SK-N-SH treated with all-trans-retinoic acid at 6 μM for 48 hours (cell line): ENCODE measurements around the gene ANKRD65.

Experiments
- ATAC-seq: fragments of 200-7000 bp; cut with Tn5 transposase; 3 replicates; pipeline ENCODE4 v1.9.1; 2020; ENCODE audit warnings: mild to moderate bottlenecking, moderate library complexity
- ARNTL ChIP-seq: fragments of 450-650 bp; formaldehyde crosslinking; IDR thresholded peaks from 2 replicates; pipeline ENCODE4 v1.5.0; 2020; ENCODE audit warnings: low read depth, mild to moderate bottlenecking, moderate library complexity, borderline replicate concordance
- BACH2 ChIP-seq: fragments of 250-450 bp; sonication (Bioruptor Pico); IDR thresholded peaks from 2 replicates; pipeline ENCODE4 v1.9.0; 2021; ENCODE audit warnings: mild to moderate bottlenecking, borderline replicate concordance
- CSDC2 ChIP-seq: fragments of 250-450 bp; sonication (Bioruptor Pico); IDR thresholded peaks from 2 replicates; pipeline ENCODE4 v1.5.0; 2020; ENCODE audit warnings: mild to moderate bottlenecking, moderate library complexity
- CSRNP3 ChIP-seq: fragments of 250-450 bp; sonication (Bioruptor Pico); IDR thresholded peaks from 2 replicates; pipeline ENCODE4 v1.5.1; 2021; ENCODE audit warnings: mild to moderate bottlenecking, moderate library complexity
- ESRRG ChIP-seq: fragments of 250-450 bp; sonication (Bioruptor Pico); IDR thresholded peaks from 2 replicates; pipeline ENCODE4 v1.6.1; 2021; ENCODE audit warnings: mild to moderate bottlenecking
- GLIS3 ChIP-seq: fragments of 250-450 bp; sonication (Bioruptor Pico); IDR thresholded peaks from 2 replicates; pipeline ENCODE4 v1.5.0; 2020; ENCODE audit warnings: mild to moderate bottlenecking, moderate library complexity
- ISL1 ChIP-seq: fragments of 250-450 bp; sonication (Bioruptor Pico); IDR thresholded peaks from 2 replicates; pipeline ENCODE4 v2.1.2; 2022; ENCODE audit warnings: mild to moderate bottlenecking, moderate library complexity
- OSR1 ChIP-seq: fragments of 250-450 bp; sonication (Bioruptor Pico); IDR thresholded peaks from 2 replicates; pipeline ENCODE4 v1.8.0; 2022; ENCODE audit warnings: moderate library complexity, mild to moderate bottlenecking, inconsistent platforms
- PPARA ChIP-seq: fragments of 250-450 bp; sonication (Bioruptor Pico); IDR thresholded peaks from 2 replicates; pipeline ENCODE4 v1.5.0; 2020; ENCODE audit warnings: mild to moderate bottlenecking, borderline replicate concordance
- RARB ChIP-seq: fragments of 250-450 bp; sonication (Bioruptor Pico); IDR thresholded peaks from 2 replicates; pipeline ENCODE4 v1.8.0; 2021; ENCODE audit warnings: mild to moderate bottlenecking, moderate library complexity
- SNAI2 ChIP-seq: fragments of 250-450 bp; sonication (Bioruptor Pico); IDR thresholded peaks from 2 replicates; pipeline ENCODE4 v1.5.0; 2020; ENCODE audit warnings: mild to moderate bottlenecking, moderate library complexity
- TCF4 ChIP-seq: fragments of 250-450 bp; sonication (Bioruptor Pico); IDR thresholded peaks from 2 replicates; pipeline ENCODE4 v1.8.0; 2021; ENCODE audit warnings: mild to moderate bottlenecking, moderate library complexity, borderline replicate concordance
- TOX ChIP-seq: fragments of 250-450 bp; sonication (Bioruptor Pico); IDR thresholded peaks from 2 replicates; pipeline ENCODE4 v1.8.0; 2021; ENCODE audit warnings: mild to moderate bottlenecking, moderate library complexity, borderline replicate concordance
- TSHZ2 ChIP-seq: fragments of 250-450 bp; sonication (Bioruptor Pico); IDR thresholded peaks from 2 replicates; pipeline ENCODE4 v1.5.0; 2020; ENCODE audit warnings: mild to moderate bottlenecking, moderate library complexity
- ZC3H10 ChIP-seq: fragments of 250-450 bp; sonication (Bioruptor Pico); IDR thresholded peaks from 2 replicates; pipeline ENCODE4 v1.5.1; 2021; ENCODE audit warnings: mild to moderate bottlenecking, moderate library complexity
- ZFP3 ChIP-seq: fragments of 250-450 bp; sonication (Bioruptor Pico); IDR thresholded peaks from 2 replicates; pipeline ENCODE4 v1.5.0; 2020; ENCODE audit warnings: mild to moderate bottlenecking, moderate library complexity
- ZFP30 ChIP-seq: fragments of 450-650 bp; formaldehyde crosslinking; IDR thresholded peaks from 2 replicates; pipeline ENCODE4 v1.5.0; 2022; ENCODE audit warnings: mild to moderate bottlenecking, moderate library complexity
- ZNF565 ChIP-seq: fragments of 450-650 bp; formaldehyde crosslinking; conservative IDR thresholded peaks from 2 replicates; pipeline ENCODE4 v1.5.0; 2020; ENCODE audit warnings: low read depth, mild to moderate bottlenecking, moderate library complexity
- ZNF70 ChIP-seq: fragments of 450-650 bp; formaldehyde crosslinking; IDR thresholded peaks from 2 replicates; pipeline ENCODE4 v1.5.0; 2020; ENCODE audit warnings: mild to moderate bottlenecking, moderate library complexity
- TF ChIP-seq, protein P1 (sequence below): fragments of 250-450 bp; sonication (Bioruptor Pico); IDR thresholded peaks from 2 replicates; pipeline ENCODE4 v1.8.0; 2020; ENCODE audit warnings: mild to moderate bottlenecking, moderate library complexity, borderline replicate concordance
- TF ChIP-seq, protein P2 (sequence below): fragments of 250-450 bp; sonication (Bioruptor Pico); IDR thresholded peaks from 2 replicates; pipeline ENCODE4 v1.8.0; 2021; ENCODE audit warnings: low read depth, mild to moderate bottlenecking, moderate library complexity, borderline replicate concordance

Gene ANKRD65

DNA sequence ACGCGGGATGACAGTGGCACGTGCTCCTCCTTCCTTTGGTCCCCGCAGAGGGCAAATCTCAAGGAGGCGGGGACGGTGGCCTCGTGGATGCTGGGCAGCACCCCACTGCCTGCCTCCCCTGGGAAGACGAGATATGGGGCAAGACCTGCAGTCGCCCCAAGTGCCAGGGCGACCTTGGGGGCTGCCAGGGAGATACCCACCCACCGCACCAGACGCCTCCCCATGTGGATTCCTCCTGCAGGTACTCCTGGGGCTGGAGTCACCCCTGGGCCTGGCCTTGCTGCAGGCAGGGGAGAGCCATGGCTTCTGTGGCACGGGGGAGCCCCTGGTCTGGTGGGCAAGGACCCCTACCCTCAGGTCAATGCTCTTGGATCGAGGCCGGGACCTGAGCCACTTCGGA lies 40.2 kb downstream of the ANKRD65 start (continued):
- TF ChIP-seq, protein P1, sequence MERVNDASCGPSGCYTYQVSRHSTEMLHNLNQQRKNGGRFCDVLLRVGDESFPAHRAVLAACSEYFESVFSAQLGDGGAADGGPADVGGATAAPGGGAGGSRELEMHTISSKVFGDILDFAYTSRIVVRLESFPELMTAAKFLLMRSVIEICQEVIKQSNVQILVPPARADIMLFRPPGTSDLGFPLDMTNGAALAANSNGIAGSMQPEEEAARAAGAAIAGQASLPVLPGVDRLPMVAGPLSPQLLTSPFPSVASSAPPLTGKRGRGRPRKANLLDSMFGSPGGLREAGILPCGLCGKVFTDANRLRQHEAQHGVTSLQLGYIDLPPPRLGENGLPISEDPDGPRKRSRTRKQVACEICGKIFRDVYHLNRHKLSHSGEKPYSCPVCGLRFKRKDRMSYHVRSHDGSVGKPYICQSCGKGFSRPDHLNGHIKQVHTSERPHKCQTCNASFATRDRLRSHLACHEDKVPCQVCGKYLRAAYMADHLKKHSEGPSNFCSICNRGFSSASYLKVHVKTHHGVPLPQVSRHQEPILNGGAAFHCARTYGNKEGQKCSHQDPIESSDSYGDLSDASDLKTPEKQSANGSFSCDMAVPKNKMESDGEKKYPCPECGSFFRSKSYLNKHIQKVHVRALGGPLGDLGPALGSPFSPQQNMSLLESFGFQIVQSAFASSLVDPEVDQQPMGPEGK (CRISPR knock-in tag), result no peak
- TF ChIP-seq TOX, result no peak

GRCh38 chr1:1377540-1378205 lies 43.4 kb downstream of the ANKRD65 start:
- no peak for ATAC-seq
- TF ChIP-seq ISL1 (no peak), ZNF565 (CRISPR knock-in tag) (no peak), RARB (CRISPR knock-in tag) (no peak), ZC3H10 (CRISPR knock-in tag) (no peak), OSR1 (no peak), ZFP30 (CRISPR knock-in tag) (no peak), ESRRG (CRISPR knock-in tag) (no peak), ARNTL (CRISPR knock-in tag) (no peak), TCF4 (CRISPR knock-in tag) (no peak), CSRNP3 (CRISPR knock-in tag) (no peak), PPARA (CRISPR knock-in tag) (no peak)
- TF ChIP-seq, protein P1 (CRISPR knock-in tag), result no peak
- TF ChIP-seq, protein P2, sequence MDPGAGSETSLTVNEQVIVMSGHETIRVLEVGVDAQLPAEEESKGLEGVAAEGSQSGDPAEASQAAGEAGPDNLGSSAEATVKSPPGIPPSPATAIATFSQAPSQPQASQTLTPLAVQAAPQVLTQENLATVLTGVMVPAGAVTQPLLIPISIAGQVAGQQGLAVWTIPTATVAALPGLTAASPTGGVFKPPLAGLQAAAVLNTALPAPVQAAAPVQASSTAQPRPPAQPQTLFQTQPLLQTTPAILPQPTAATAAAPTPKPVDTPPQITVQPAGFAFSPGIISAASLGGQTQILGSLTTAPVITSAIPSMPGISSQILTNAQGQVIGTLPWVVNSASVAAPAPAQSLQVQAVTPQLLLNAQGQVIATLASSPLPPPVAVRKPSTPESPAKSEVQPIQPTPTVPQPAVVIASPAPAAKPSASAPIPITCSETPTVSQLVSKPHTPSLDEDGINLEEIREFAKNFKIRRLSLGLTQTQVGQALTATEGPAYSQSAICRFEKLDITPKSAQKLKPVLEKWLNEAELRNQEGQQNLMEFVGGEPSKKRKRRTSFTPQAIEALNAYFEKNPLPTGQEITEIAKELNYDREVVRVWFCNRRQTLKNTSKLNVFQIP, result no peak

GRCh38 chr1:1376551-1377226 lies 44.4 kb downstream of the ANKRD65 start:
- TF ChIP-seq ARNTL (CRISPR knock-in tag) (no peak), CSDC2 (CRISPR knock-in tag) (no peak), TOX (no peak), SNAI2 (CRISPR knock-in tag) (no peak), ZFP30 (CRISPR knock-in tag) (no peak), RARB (CRISPR knock-in tag) (no peak), TCF4 (CRISPR knock-in tag) (no peak), OSR1 (no peak), ZC3H10 (CRISPR knock-in tag) (no peak), ZFP3 (no peak), ISL1 (no peak), TSHZ2 (CRISPR knock-in tag) (no peak), ZNF565 (CRISPR knock-in tag) (no peak), ZNF70 (no peak), GLIS3 (CRISPR knock-in tag) (no peak), BACH2 (CRISPR knock-in tag) (no peak), CSRNP3 (CRISPR knock-in tag) (no peak)
- TF ChIP-seq, protein P1 (CRISPR knock-in tag), result no peak
- ATAC-seq, result no peak
